BE2C (cell line): Measurements from ENCODE around the gene POU5F1.
A peak's percentile ranks its signal among the peaks of the same experiment; 100 is the strongest.
"Not testable (repeated sequence)": the region's sequence is repeated elsewhere in the genome, so short reads cannot be mapped to it uniquely, and the experiment has no call there.

Experiments
- DNase-seq: peaks from one replicate; pipeline ENCODE4 v3.0.0-alpha.2; 2020
- H3K27me3 ChIP-seq: fragments of 250-450 bp; sonication (Bioruptor Pico); 2 replicates; pipeline ENCODE4 v1.5.1; 2020; ENCODE audit warnings: mild to moderate bottlenecking
- H3K36me3 ChIP-seq: fragments of 250-450 bp; sonication (Bioruptor Pico); 2 replicates; pipeline ENCODE4 v1.5.1; 2020; ENCODE audit warnings: mild to moderate bottlenecking
- H3K4me1 ChIP-seq: fragments of 250-450 bp; sonication (Bioruptor Pico); 2 replicates; pipeline ENCODE4 v1.5.1; 2020
- H3K4me3 ChIP-seq: 2 replicates; pipeline ENCODE4 v1.5.1; 2011; ENCODE audit warnings: low read depth, low read length
- H3K9me3 ChIP-seq: fragments of 250-450 bp; sonication (Bioruptor Pico); 2 replicates; pipeline ENCODE4 v1.5.1; 2020
- CTCF ChIP-seq: IDR thresholded peaks from 2 replicates; pipeline ENCODE4 v1.5.1; 2012; ENCODE audit warnings: mild to moderate bottlenecking, low read depth, low read length

Gene POU5F1

GRCh38 chr6:31209137-31209536 is 38.7 kb upstream of the POU5F1 start:
- Histone ChIP-seq H3K9me3 (no peaks in the 10 kb centered on the region), H3K36me3 (no peaks in the 10 kb centered on the region), H3K4me3 (no peak overlapping the region), H3K4me1 (no peaks in the 10 kb centered on the region), H3K27me3 (peaks cover 10% of the 10 kb centered on the region)
- no peak for TF ChIP-seq CTCF
- no peak for DNase-seq

GRCh38 chr6:31208506-31208905 is 38.0 kb upstream of the POU5F1 start:
- no peaks in the 10 kb centered on the region for H3K4me1 ChIP-seq
- H3K4me3 ChIP-seq, result no peak overlapping the region
- no peaks in the 10 kb centered on the region for H3K36me3 ChIP-seq
- DNase-seq, result no peak
- no peak for TF ChIP-seq CTCF
- H3K9me3 ChIP-seq, result no peaks in the 10 kb centered on the region
- peaks cover 10% of the 10 kb centered on the region for H3K27me3 ChIP-seq

- no peak for TF ChIP-seq CTCF
- DNase-seq, result no peak
- no peaks in the 10 kb centered on the region for H3K4me1 ChIP-seq
These were observed 35.2 kb upstream of the POU5F1 start for GRCh38 chr6:31205638-31206037.

GRCh38 chr6:31204751-31205145 is 34.3 kb upstream of the POU5F1 start:
- no peaks in the 10 kb centered on the region for H3K27me3 ChIP-seq
- no peak for DNase-seq
- no peaks in the 10 kb centered on the region for H3K9me3 ChIP-seq
- TF ChIP-seq CTCF, result no peak
- no peaks in the 10 kb centered on the region for H3K4me1 ChIP-seq
- no peak overlapping the region for H3K4me3 ChIP-seq
- no peaks in the 10 kb centered on the region for H3K36me3 ChIP-seq

More at GRCh38 chr6:31205638-31206037, 35.2 kb upstream of the POU5F1 start:
- no peaks in the 10 kb centered on the region for H3K9me3 ChIP-seq
- no peaks in the 10 kb centered on the region for H3K36me3 ChIP-seq
- no peaks in the 10 kb centered on the region for H3K27me3 ChIP-seq
- no peak overlapping the region for H3K4me3 ChIP-seq

GRCh38 chr6:31203345-31203979 is 33.0 kb upstream of the POU5F1 start:
- Histone ChIP-seq H3K4me3 (peak overlapping the region; percentile 36), H3K9me3 (no peaks in the 10 kb centered on the region), H3K4me1 (no peaks in the 10 kb centered on the region), H3K27me3 (no peaks in the 10 kb centered on the region), H3K36me3 (no peaks in the 10 kb centered on the region)
- no peak for DNase-seq
- TF ChIP-seq CTCF, result no peak

GRCh38 chr6:31202259-31203166 is 32.0 kb upstream of the POU5F1 start:
- no peaks in the 10 kb centered on the region for H3K9me3 ChIP-seq
- H3K4me1 ChIP-seq, result no peaks in the 10 kb centered on the region
- H3K36me3 ChIP-seq, result no peaks in the 10 kb centered on the region
- no peak for DNase-seq
- TF ChIP-seq CTCF, result no peak
- H3K27me3 ChIP-seq, result no peaks in the 10 kb centered on the region
- H3K4me3 ChIP-seq, result no peak overlapping the region

GRCh38 chr6:31199105-31199452 is 28.6 kb upstream of the POU5F1 start:
- not testable (repeated sequence) for DNase-seq, H3K4me3 ChIP-seq, H3K4me1 ChIP-seq

More at GRCh38 chr6:31199105-31199452, 28.6 kb upstream of the POU5F1 start:
- not testable (repeated sequence) for H3K9me3 ChIP-seq, H3K36me3 ChIP-seq, H3K27me3 ChIP-seq
